Sigmoid colon (tissue), 4 donors: ENCODE data around the gene PDYN.

Experiments
- CTCF ChIP-seq, 4 experiments: fragments of 450-650 bp in 3 of 4; fragments of 200-600 bp in 1 of 4; IDR thresholded peaks; one replicate each; pipeline ENCODE4 v1.5.1; 2016 to 2019; ENCODE audit warnings: antibody characterized with exemption in 4 of 4, mild to moderate bottlenecking in 3 of 4, moderate library complexity in 2 of 4
- EP300 ChIP-seq, 4 donors: sonication (generic); formaldehyde crosslinking; IDR thresholded peaks; one replicate each; pipeline ENCODE4 v1.6.1; 2017; ENCODE audit warnings: antibody characterized with exemption in 4 of 4

GRCh38 chr20:2005831-2006426 lies 12.1 kb upstream of the PDYN start:
- TF ChIP-seq EP300 (IDR thresholded peaks at IDR 0.05), result no peak
- TF ChIP-seq CTCF (IDR thresholded peaks at IDR 0.05), result no peak
